Measurements from ENCODE around the gene PIGT. TPM values are rescaled to one million over a fixed set of nuclear protein-coding genes. Genes with fewer than 3 reads are reported as not detected.

The PIGT gene
- total and polyA plus RNA-seq, 10 of the 15 experiments (the other 5 are each of a cell fraction or from before 2014, with no cell fraction given): 18.6 to 66.0 (median 35.3) TPM

DNA sequence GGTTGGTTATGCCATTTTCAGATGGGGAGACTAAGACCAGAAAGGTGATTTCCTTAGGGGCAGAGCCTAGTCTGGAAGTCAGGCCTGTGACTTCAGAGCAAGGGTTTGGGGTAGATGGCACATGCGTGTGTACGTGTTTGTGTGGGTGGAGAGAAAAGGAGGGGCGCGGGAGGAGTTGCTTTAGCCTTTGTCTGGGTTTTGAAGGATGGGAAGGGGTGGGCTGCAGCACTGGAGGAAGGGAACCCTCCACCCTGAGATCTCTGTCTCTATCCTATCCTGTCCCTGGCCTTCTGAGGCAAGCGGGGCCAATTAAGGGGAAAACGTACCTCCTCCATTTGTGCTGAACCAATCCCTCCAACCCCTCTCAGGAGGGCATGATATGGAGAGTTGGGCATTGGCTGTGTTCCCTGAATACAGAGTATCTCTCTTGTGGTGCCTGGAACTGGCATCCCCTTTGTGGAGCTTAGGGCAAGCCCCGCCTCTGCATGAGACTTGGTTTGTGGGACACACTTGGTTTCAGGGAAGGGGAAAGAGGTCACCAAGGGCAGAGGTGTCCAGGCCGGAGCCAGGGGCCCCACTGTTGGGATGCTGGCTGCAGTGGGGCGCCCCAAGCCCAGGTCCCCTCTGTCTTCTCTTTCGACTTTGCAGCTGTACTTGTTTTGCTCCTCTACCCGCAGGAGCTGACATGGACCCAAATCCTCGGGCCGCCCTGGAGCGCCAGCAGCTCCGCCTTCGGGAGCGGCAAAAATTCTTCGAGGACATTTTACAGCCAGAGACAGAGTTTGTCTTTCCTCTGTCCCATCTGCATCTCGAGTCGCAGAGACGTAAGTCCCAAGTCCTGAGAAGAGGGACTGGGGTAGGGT lies 7.9 kb upstream of the PIGT start, which contains the start of gene DBNDD2:
Gene DBNDD2, plus strand, starts transcription at position 507 of the 863 bp plus-strand sequence. Its CDS starts 179 bp downstream, at position 686.
- H3K27ac ChIP-seq (ENCODE audit: control insufficient read depth, insufficient read depth): no peak within 1 kb of the TSS
- CTCF ChIA-PET: interaction anchor here (0.6 to 2.0 kb wide), 6 partner anchors 8 to 40 kb away, joined by 3 to 7 read pairs (median 4); no protein-coding TSS in a partner anchor
- SMC1A ChIA-PET (ENCODE audit: uncharacterized antibody, unreplicated experiment): interaction anchor here (0.6 to 1.6 kb wide), 5 partner anchors 22 to 45 kb away, joined by 3 to 4 read pairs (median 3); partner anchors contain the start of gene SYS1
- H3K36me3 ChIP-seq (ENCODE audit: control insufficient read depth in 2 of 2, insufficient read depth in 2 of 2, low read length in 1 of 2): no peaks in the 10 kb centered on the region; a peak in 1 of 4 replicates
- ATAC-seq: no peak
- 80% methylated on average over 21 of the region's 21 CpGs for WGBS (ENCODE audit: insufficient coverage, insufficient replicate concordance, low lambda C conversion rate, missing lambda C conversion rate)
- H3K4me2 ChIP-seq (ENCODE audit: control insufficient read depth, insufficient read depth): no peak within 1 kb of the TSS
- DNase-seq (ENCODE audit: low read depth, low spot score): no peak
- peaks cover 3 to 6% of the 10 kb centered on the region in 2 experiments; a peak in 3 of 4 replicates for H3K27me3 ChIP-seq (replicated peaks in 1 of 2; ENCODE audit: control insufficient read depth in 2 of 2, insufficient read depth in 2 of 2, low read length in 1 of 2)
- no peaks in the 10 kb centered on the region for H4K20me1 ChIP-seq (ENCODE audit: control insufficient read depth, insufficient read depth)
- intact Hi-C loops (cut with micrococcal nuclease; ENCODE audit: unreplicated experiment): no loop called here
- RAD21 ChIA-PET (ENCODE audit: unreplicated experiment): interaction anchor here (1.2 to 2.7 kb wide), 2 partner anchors 29 to 40 kb away, joined by 3 to 8 read pairs; no protein-coding TSS in a partner anchor
- no peak within 1 kb of the TSS for H3K9ac ChIP-seq (ENCODE audit: control insufficient read depth, insufficient read depth, low read length)
- no peak within 1 kb of the TSS for H3K4me3 ChIP-seq
- no peaks in the 10 kb centered on the region for H3K9me3 ChIP-seq (replicated peaks; ENCODE audit: control insufficient read depth, insufficient read depth, low read length)
- POLR2A ChIA-PET: no interaction called here
- no TSS peak for BruUV-seq (replicated peaks)
- 0 out of 2 replicates have a peak, but pooled peaks cover 3% of the 10 kb centered on the region for H3K4me1 ChIP-seq (ENCODE audit: control insufficient read depth, insufficient read depth, low read length)
- in situ Hi-C loops (cut with MboI): no loop called here
- FAIRE-seq: no peak
- no peak within 1 kb of the TSS for H2AFZ ChIP-seq (ENCODE audit: control insufficient read depth, low read depth, low read length)
- no peaks in the 10 kb centered on the region for H3K79me2 ChIP-seq (ENCODE audit: control insufficient read depth, insufficient read depth, low read length)
- TF ChIP-seq, protein P1, sequence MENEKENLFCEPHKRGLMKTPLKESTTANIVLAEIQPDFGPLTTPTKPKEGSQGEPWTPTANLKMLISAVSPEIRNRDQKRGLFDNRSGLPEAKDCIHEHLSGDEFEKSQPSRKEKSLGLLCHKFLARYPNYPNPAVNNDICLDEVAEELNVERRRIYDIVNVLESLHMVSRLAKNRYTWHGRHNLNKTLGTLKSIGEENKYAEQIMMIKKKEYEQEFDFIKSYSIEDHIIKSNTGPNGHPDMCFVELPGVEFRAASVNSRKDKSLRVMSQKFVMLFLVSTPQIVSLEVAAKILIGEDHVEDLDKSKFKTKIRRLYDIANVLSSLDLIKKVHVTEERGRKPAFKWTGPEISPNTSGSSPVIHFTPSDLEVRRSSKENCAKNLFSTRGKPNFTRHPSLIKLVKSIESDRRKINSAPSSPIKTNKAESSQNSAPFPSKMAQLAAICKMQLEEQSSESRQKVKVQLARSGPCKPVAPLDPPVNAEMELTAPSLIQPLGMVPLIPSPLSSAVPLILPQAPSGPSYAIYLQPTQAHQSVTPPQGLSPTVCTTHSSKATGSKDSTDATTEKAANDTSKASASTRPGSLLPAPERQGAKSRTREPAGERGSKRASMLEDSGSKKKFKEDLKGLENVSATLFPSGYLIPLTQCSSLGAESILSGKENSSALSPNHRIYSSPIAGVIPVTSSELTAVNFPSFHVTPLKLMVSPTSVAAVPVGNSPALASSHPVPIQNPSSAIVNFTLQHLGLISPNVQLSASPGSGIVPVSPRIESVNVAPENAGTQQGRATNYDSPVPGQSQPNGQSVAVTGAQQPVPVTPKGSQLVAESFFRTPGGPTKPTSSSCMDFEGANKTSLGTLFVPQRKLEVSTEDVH (IDR thresholded peaks at IDR 0.05; ENCODE audit: low read depth, partially characterized antibody): no peak
- TF ChIP-seq ZNF384 (IDR thresholded peaks at IDR 0.05; ENCODE audit: borderline replicate concordance, low read depth, low read length): no peak
- TF ChIP-seq, protein P2, sequence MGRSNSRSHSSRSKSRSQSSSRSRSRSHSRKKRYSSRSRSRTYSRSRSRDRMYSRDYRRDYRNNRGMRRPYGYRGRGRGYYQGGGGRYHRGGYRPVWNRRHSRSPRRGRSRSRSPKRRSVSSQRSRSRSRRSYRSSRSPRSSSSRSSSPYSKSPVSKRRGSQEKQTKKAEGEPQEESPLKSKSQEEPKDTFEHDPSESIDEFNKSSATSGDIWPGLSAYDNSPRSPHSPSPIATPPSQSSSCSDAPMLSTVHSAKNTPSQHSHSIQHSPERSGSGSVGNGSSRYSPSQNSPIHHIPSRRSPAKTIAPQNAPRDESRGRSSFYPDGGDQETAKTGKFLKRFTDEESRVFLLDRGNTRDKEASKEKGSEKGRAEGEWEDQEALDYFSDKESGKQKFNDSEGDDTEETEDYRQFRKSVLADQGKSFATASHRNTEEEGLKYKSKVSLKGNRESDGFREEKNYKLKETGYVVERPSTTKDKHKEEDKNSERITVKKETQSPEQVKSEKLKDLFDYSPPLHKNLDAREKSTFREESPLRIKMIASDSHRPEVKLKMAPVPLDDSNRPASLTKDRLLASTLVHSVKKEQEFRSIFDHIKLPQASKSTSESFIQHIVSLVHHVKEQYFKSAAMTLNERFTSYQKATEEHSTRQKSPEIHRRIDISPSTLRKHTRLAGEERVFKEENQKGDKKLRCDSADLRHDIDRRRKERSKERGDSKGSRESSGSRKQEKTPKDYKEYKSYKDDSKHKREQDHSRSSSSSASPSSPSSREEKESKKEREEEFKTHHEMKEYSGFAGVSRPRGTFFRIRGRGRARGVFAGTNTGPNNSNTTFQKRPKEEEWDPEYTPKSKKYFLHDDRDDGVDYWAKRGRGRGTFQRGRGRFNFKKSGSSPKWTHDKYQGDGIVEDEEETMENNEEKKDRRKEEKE (IDR thresholded peaks at IDR 0.05): no peak
- TF ChIP-seq, protein P3, sequence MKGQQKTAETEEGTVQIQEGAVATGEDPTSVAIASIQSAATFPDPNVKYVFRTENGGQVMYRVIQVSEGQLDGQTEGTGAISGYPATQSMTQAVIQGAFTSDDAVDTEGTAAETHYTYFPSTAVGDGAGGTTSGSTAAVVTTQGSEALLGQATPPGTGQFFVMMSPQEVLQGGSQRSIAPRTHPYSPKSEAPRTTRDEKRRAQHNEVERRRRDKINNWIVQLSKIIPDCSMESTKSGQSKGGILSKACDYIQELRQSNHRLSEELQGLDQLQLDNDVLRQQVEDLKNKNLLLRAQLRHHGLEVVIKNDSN (IDR thresholded peaks at IDR 0.05; ENCODE audit: borderline replicate concordance, extremely low read length, insufficient read depth, low read depth, low read length): no peak
- TF ChIP-seq, protein P4, sequence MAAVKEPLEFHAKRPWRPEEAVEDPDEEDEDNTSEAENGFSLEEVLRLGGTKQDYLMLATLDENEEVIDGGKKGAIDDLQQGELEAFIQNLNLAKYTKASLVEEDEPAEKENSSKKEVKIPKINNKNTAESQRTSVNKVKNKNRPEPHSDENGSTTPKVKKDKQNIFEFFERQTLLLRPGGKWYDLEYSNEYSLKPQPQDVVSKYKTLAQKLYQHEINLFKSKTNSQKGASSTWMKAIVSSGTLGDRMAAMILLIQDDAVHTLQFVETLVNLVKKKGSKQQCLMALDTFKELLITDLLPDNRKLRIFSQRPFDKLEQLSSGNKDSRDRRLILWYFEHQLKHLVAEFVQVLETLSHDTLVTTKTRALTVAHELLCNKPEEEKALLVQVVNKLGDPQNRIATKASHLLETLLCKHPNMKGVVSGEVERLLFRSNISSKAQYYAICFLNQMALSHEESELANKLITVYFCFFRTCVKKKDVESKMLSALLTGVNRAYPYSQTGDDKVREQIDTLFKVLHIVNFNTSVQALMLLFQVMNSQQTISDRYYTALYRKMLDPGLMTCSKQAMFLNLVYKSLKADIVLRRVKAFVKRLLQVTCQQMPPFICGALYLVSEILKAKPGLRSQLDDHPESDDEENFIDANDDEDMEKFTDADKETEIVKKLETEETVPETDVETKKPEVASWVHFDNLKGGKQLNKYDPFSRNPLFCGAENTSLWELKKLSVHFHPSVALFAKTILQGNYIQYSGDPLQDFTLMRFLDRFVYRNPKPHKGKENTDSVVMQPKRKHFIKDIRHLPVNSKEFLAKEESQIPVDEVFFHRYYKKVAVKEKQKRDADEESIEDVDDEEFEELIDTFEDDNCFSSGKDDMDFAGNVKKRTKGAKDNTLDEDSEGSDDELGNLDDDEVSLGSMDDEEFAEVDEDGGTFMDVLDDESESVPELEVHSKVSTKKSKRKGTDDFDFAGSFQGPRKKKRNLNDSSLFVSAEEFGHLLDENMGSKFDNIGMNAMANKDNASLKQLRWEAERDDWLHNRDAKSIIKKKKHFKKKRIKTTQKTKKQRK (IDR thresholded peaks at IDR 0.05; ENCODE audit: low read depth, low read length): no peak
- TF ChIP-seq, protein P5, sequence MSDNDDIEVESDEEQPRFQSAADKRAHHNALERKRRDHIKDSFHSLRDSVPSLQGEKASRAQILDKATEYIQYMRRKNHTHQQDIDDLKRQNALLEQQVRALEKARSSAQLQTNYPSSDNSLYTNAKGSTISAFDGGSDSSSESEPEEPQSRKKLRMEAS (IDR thresholded peaks at IDR 0.05; ENCODE audit: low read depth, low read length): no peak
